ENCODE measurements around the gene CYP2U1. TPM values are rescaled to one million over a fixed set of nuclear protein-coding genes. Genes with fewer than 3 reads are reported as not detected.
"Not testable (repeated sequence)": the region's sequence is repeated elsewhere in the genome, so short reads cannot be mapped to it uniquely, and the experiment has no call there.

Gene CYP2U1
- total RNA-seq, 1 experiment from 2014 or later: 1.2 TPM

DNA sequence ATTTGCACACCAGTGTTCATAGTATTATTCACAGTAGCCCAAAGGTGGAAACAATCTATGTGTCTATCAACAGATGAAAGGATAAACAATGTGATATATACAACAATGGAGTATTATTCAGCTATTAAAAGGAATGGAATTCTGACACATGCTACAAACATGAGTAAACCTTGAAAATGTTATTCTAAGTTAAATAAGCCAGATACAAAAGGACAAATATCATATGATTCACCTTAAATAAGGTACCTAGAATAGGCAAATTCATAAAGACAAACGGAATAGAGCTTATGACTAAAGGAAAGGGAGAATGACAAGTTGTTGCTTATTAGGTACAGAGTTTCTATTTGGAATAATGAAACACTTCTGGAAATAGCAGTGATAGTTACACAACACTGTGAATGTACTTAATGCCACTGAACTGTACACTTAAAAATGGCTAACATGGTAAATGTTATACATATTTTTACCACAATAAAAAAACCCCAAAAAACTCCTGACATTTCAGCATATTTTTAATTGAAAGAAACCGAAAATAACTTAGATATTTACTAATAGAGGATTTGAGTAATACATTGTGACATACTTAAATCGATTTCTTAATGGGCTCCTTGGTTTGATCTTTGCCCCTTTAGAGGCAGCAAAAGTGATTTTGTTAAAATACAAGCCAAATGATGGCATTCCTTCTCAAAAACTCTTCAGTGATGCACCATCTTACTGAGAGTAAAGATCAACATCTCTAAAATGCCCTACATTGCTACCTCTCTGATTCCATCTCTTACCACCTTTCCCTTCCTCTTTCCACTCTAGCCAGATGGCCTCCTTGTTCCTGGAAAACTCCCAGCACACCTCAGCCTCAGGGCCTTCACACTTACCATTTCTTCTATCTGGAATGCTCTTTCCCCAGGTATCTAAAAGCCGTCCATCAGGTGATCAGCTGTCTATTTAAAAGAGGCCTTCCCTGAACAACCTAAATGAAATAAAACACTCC is 8.6 kb upstream of the CYP2U1 start:
- Histone ChIP-seq H3K9me3 (ENCODE audit: control insufficient read depth, insufficient read depth, low read depth, low read length) (0 out of 2 replicates have a peak, but pooled peaks cover 5% of the 10 kb centered on the region), H3K27me3 (ENCODE audit: control insufficient read depth, insufficient read depth, low read length) (no peaks in the 10 kb centered on the region), H3K36me3 (ENCODE audit: control insufficient read depth, insufficient read depth, low read length) (no peaks in the 10 kb centered on the region), H3K27ac (ENCODE audit: low read length) (no peak overlapping the region), H3K4me1 (ENCODE audit: control insufficient read depth, insufficient read depth, low read length) (no peaks in the 10 kb centered on the region), H3K4me3 (ENCODE audit: low read depth in 2 of 2, low read length in 2 of 2) (no peak overlapping the region)
- in situ Hi-C loops (cut with HindIII; ENCODE audit: low pct_unique_long_range_greater_than_20kb, low sequenced_read_pairs) (no loop called here), intact Hi-C loops (cut with micrococcal nuclease; ENCODE audit: unreplicated experiment) (no loop called here)
- TF ChIP-seq, protein P1, sequence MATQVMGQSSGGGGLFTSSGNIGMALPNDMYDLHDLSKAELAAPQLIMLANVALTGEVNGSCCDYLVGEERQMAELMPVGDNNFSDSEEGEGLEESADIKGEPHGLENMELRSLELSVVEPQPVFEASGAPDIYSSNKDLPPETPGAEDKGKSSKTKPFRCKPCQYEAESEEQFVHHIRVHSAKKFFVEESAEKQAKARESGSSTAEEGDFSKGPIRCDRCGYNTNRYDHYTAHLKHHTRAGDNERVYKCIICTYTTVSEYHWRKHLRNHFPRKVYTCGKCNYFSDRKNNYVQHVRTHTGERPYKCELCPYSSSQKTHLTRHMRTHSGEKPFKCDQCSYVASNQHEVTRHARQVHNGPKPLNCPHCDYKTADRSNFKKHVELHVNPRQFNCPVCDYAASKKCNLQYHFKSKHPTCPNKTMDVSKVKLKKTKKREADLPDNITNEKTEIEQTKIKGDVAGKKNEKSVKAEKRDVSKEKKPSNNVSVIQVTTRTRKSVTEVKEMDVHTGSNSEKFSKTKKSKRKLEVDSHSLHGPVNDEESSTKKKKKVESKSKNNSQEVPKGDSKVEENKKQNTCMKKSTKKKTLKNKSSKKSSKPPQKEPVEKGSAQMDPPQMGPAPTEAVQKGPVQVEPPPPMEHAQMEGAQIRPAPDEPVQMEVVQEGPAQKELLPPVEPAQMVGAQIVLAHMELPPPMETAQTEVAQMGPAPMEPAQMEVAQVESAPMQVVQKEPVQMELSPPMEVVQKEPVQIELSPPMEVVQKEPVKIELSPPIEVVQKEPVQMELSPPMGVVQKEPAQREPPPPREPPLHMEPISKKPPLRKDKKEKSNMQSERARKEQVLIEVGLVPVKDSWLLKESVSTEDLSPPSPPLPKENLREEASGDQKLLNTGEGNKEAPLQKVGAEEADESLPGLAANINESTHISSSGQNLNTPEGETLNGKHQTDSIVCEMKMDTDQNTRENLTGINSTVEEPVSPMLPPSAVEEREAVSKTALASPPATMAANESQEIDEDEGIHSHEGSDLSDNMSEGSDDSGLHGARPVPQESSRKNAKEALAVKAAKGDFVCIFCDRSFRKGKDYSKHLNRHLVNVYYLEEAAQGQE (IDR thresholded peaks at IDR 0.05; ENCODE audit: insufficient read depth in 1 of 2, low read depth in 2 of 2, low read length in 1 of 2): no peak
- TF ChIP-seq TCF7L2 (IDR thresholded peaks at IDR 0.05; ENCODE audit: low read depth, low read length) (no peak), SIN3A (IDR thresholded peaks at IDR 0.05; ENCODE audit: borderline replicate concordance, insufficient read depth, low read depth, low read length) (no peak), POLR2AphosphoS5 (IDR thresholded peaks at IDR 0.05; ENCODE audit: low read depth, low read length) (no peak)
- TF ChIP-seq, protein P2, sequence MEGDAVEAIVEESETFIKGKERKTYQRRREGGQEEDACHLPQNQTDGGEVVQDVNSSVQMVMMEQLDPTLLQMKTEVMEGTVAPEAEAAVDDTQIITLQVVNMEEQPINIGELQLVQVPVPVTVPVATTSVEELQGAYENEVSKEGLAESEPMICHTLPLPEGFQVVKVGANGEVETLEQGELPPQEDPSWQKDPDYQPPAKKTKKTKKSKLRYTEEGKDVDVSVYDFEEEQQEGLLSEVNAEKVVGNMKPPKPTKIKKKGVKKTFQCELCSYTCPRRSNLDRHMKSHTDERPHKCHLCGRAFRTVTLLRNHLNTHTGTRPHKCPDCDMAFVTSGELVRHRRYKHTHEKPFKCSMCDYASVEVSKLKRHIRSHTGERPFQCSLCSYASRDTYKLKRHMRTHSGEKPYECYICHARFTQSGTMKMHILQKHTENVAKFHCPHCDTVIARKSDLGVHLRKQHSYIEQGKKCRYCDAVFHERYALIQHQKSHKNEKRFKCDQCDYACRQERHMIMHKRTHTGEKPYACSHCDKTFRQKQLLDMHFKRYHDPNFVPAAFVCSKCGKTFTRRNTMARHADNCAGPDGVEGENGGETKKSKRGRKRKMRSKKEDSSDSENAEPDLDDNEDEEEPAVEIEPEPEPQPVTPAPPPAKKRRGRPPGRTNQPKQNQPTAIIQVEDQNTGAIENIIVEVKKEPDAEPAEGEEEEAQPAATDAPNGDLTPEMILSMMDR (IDR thresholded peaks at IDR 0.05): no peak
- POLR2A ChIA-PET: no interaction called here
- DNase-seq (ENCODE audit: low read depth, low spot score) (no peak), ATAC-seq (no peak)
- no TSS peak for BruUV-seq (replicated peaks)
- CTCF ChIA-PET: no interaction called here

DNA sequence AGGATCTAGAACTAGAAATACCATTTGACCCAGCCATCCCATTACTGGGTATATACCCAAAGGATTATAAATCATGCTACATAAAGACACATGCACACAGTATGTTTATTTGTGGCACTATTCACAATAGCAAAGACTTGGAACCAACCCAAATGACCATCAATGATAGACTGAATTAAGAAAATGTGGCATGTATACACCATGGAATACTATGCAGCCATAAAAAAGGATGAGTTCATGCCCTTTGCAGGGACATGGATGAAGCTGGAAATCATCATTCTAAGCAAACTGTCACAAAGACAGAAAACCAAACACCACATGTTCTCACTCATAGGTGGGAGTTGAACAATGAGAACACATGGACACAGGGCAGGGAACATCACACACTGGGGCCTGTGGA is 5.6 kb upstream of the CYP2U1 start:
- H3K27ac ChIP-seq (ENCODE audit: low read length); H3K27me3 ChIP-seq (ENCODE audit: control insufficient read depth, insufficient read depth, low read length); H3K4me3 ChIP-seq (ENCODE audit: low read depth in 2 of 2, low read length in 2 of 2); POLR2A ChIA-PET; ATAC-seq; H3K4me1 ChIP-seq (ENCODE audit: control insufficient read depth, insufficient read depth, low read length); intact Hi-C loops (cut with micrococcal nuclease; ENCODE audit: unreplicated experiment); BruUV-seq (replicated peaks); CTCF ChIA-PET; H3K9me3 ChIP-seq (ENCODE audit: control insufficient read depth, insufficient read depth, low read depth, low read length); DNase-seq (ENCODE audit: low read depth, low spot score); in situ Hi-C loops (cut with HindIII; ENCODE audit: low pct_unique_long_range_greater_than_20kb, low sequenced_read_pairs); H3K36me3 ChIP-seq (ENCODE audit: control insufficient read depth, insufficient read depth, low read length): not testable (repeated sequence)

DNA sequence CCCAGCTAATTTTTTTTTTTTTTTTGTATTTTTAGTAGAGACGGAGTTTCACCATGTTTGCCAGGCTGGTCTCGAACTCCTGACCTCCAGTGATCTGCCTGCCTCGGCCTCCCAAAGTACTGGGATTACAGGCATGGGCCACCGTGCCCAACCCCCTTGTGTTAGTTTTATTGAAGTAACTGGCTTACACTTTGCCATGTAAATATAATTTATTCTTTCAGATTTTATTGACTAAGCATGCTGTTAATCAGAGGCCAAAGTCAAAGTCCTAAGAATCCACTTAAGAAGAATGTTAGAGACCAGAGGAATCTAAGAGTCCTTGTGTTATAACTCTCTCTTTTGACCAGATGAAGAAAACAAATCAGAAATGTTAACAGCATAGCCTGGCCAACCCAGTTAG is 4.5 kb upstream of the CYP2U1 start:
- CTCF ChIA-PET; H3K9me3 ChIP-seq (ENCODE audit: control insufficient read depth, insufficient read depth, low read depth, low read length); H3K4me1 ChIP-seq (ENCODE audit: control insufficient read depth, insufficient read depth, low read length); H3K27me3 ChIP-seq (ENCODE audit: control insufficient read depth, insufficient read depth, low read length); DNase-seq (ENCODE audit: low read depth, low spot score); H3K4me3 ChIP-seq (ENCODE audit: low read depth in 2 of 2, low read length in 2 of 2); ATAC-seq; POLR2A ChIA-PET; BruUV-seq (replicated peaks); intact Hi-C loops (cut with micrococcal nuclease; ENCODE audit: unreplicated experiment); H3K27ac ChIP-seq (ENCODE audit: low read length); in situ Hi-C loops (cut with HindIII; ENCODE audit: low pct_unique_long_range_greater_than_20kb, low sequenced_read_pairs); H3K36me3 ChIP-seq (ENCODE audit: control insufficient read depth, insufficient read depth, low read length): not testable (repeated sequence)

All from Panc1 (cell line).